H9 (cell line): ENCODE data around the gene GLRX2. TPM values are rescaled to one million over a fixed set of nuclear protein-coding genes. Genes with fewer than 3 reads are reported as not detected.

Source experiments
- DNase-seq: peaks from one replicate; pipeline ENCODE4 v3.0.0-alpha.2; 2017
- H2AFZ ChIP-seq: one replicate; pipeline ENCODE4 v1.6.1; 2013; ENCODE audit warnings: mild to moderate bottlenecking, low read length, control low read depth, moderate library complexity
- H2AK5ac ChIP-seq: 2 replicates; pipeline ENCODE4 v1.6.1; 2013; ENCODE audit warnings: low read length, control low read depth, mixed read lengths; ENCODE audit not compliant: insufficient read length
- H2BK120ac ChIP-seq: one replicate; pipeline ENCODE4 v1.6.1; 2013; ENCODE audit warnings: low read depth, mild to moderate bottlenecking, low read length, control low read depth, inconsistent platforms; ENCODE audit not compliant: poor library complexity, severe bottlenecking
- H2BK12ac ChIP-seq: 2 replicates; pipeline ENCODE4 v1.6.1; 2013; ENCODE audit warnings: low read length, control low read depth, mixed read lengths, low read depth; ENCODE audit not compliant: insufficient read length
- H2BK15ac ChIP-seq: 2 replicates; pipeline ENCODE4 v1.6.1; 2013; ENCODE audit warnings: low read depth, low read length, control low read depth
- H2BK20ac ChIP-seq: one replicate; pipeline ENCODE4 v1.6.1; 2013; ENCODE audit warnings: low read depth, mild to moderate bottlenecking, low read length, control low read depth, inconsistent platforms; ENCODE audit not compliant: poor library complexity, severe bottlenecking
- H2BK5ac ChIP-seq: 2 replicates; pipeline ENCODE4 v1.6.1; 2013; ENCODE audit warnings: low read length, control low read depth, mixed read lengths; ENCODE audit not compliant: insufficient read length
- H3K14ac ChIP-seq: 2 replicates; pipeline ENCODE4 v1.6.1; 2013; ENCODE audit warnings: low read length, control low read depth; ENCODE audit not compliant: insufficient read depth
- H3K18ac ChIP-seq: 2 replicates; pipeline ENCODE4 v1.6.1; 2013; ENCODE audit warnings: low read depth, mild to moderate bottlenecking, mixed read lengths, low read length, control low read depth; ENCODE audit not compliant: insufficient read length
- H3K23ac ChIP-seq: 2 replicates; pipeline ENCODE4 v1.6.1; 2013; ENCODE audit warnings: low read length, control low read depth, mixed read lengths, low read depth; ENCODE audit not compliant: insufficient read length
- H3K23me2 ChIP-seq: 2 replicates; pipeline ENCODE4 v1.6.1; 2013; ENCODE audit warnings: low read depth, mild to moderate bottlenecking, mixed read lengths, low read length, control low read depth; ENCODE audit not compliant: insufficient read length, poor library complexity, severe bottlenecking
- H3K27ac ChIP-seq: 2 replicates; pipeline ENCODE4 v1.5.1; 2013; ENCODE audit warnings: low read length, control low read depth, mixed read lengths, low read depth; ENCODE audit not compliant: insufficient read length
- H3K27me3 ChIP-seq: 2 replicates; pipeline ENCODE4 v1.6.1; 2013; ENCODE audit warnings: low read length, control low read depth, inconsistent platforms; ENCODE audit not compliant: insufficient read depth
- H3K4ac ChIP-seq: 2 replicates; pipeline ENCODE4 v1.6.1; 2013; ENCODE audit warnings: low read depth, mild to moderate bottlenecking, control low read depth, inconsistent platforms, low read length, moderate library complexity
- H3K4me1 ChIP-seq: 2 replicates; pipeline ENCODE4 v1.6.1; 2013; ENCODE audit warnings: low read length, control low read depth, inconsistent platforms; ENCODE audit not compliant: insufficient read depth
- H3K4me2 ChIP-seq: 2 replicates; pipeline ENCODE4 v1.6.1; 2013; ENCODE audit warnings: low read length, control low read depth, mixed read lengths; ENCODE audit not compliant: insufficient read length, insufficient read depth
- H3K56ac ChIP-seq: 2 replicates; pipeline ENCODE4 v1.6.1; 2013; ENCODE audit warnings: low read depth, mild to moderate bottlenecking, mixed read lengths, low read length, control low read depth; ENCODE audit not compliant: insufficient read length
- H3K79me1 ChIP-seq: 2 replicates; pipeline ENCODE4 v1.6.1; 2013; ENCODE audit warnings: low read depth, mild to moderate bottlenecking, moderate library complexity, low read length, control low read depth, inconsistent platforms; ENCODE audit not compliant: insufficient read depth, poor library complexity, severe bottlenecking
- H3K79me2 ChIP-seq: 2 replicates; pipeline ENCODE4 v1.6.1; 2013; ENCODE audit warnings: low read length, control low read depth, inconsistent platforms; ENCODE audit not compliant: insufficient read depth
- H3K9ac ChIP-seq: 2 replicates; pipeline ENCODE4 v1.6.1; 2013; ENCODE audit warnings: low read length, control low read depth, mixed read lengths; ENCODE audit not compliant: insufficient read length; ENCODE audit errors: extremely low read depth
- H3K9me3 ChIP-seq: one replicate; pipeline ENCODE4 v1.6.1; 2013; ENCODE audit warnings: low read depth, low read length, inconsistent platforms; ENCODE audit not compliant: control insufficient read depth
- H3T11ph ChIP-seq: one replicate; pipeline ENCODE4 v1.6.1; 2013; ENCODE audit warnings: mild to moderate bottlenecking, low read length, control low read depth, inconsistent platforms
- H4K20me1 ChIP-seq: one replicate; pipeline ENCODE4 v1.6.1; 2013; ENCODE audit not compliant: control insufficient read depth, insufficient read length, insufficient read depth
- H4K5ac ChIP-seq: 2 replicates; pipeline ENCODE4 v1.6.1; 2013; ENCODE audit warnings: low read depth, mild to moderate bottlenecking, mixed read lengths, low read length, control low read depth; ENCODE audit not compliant: insufficient read length
- H4K8ac ChIP-seq: replicated peaks from 2 replicates; pipeline ENCODE4 v1.6.1; 2013; ENCODE audit warnings: low read length, control low read depth, mixed read lengths, low read depth; ENCODE audit not compliant: insufficient read length
- H4K91ac ChIP-seq: 2 replicates; pipeline ENCODE4 v1.6.1; 2013; ENCODE audit warnings: low read depth, mild to moderate bottlenecking, moderate library complexity, mixed read lengths, low read length, control low read depth; ENCODE audit not compliant: insufficient read length
- H3K27ac Mint-ChIP-seq, 3 experiments: 2 replicates in 2 of 3; 3 replicates in 1 of 3; pipeline ENCODE4 v1.8.0; 2020 to 2021; ENCODE audit warnings: mixed read lengths in 3 of 3, mild to moderate bottlenecking in 1 of 3, moderate library complexity in 1 of 3
- H3K27me3 Mint-ChIP-seq: 2 replicates; pipeline ENCODE4 v1.8.0; 2021; ENCODE audit warnings: low read depth, mild to moderate bottlenecking, moderate library complexity, mixed read lengths
- H3K36me3 Mint-ChIP-seq, 3 experiments: 2 replicates in 2 of 3; 3 replicates in 1 of 3; pipeline ENCODE4 v1.8.0; 2020 to 2021; ENCODE audit warnings: low read depth in 3 of 3, mixed read lengths in 3 of 3; ENCODE audit not compliant: insufficient read depth in 1 of 3
- H3K4me1 Mint-ChIP-seq, 2 experiments: 2 replicates each; pipeline ENCODE4 v1.8.0; 2020; ENCODE audit warnings: mixed read lengths in 2 of 2
- H3K4me3 Mint-ChIP-seq, 2 experiments: 2 replicates in 1 of 2; 3 replicates in 1 of 2; pipeline ENCODE4 v1.8.0; 2020 to 2021; ENCODE audit warnings: mild to moderate bottlenecking in 2 of 2, mixed read lengths in 2 of 2, moderate library complexity in 1 of 2
- H3K9me3 Mint-ChIP-seq, 2 experiments: 2 replicates in 1 of 2; 3 replicates in 1 of 2; pipeline ENCODE4 v1.8.0; 2020; ENCODE audit warnings: mild to moderate bottlenecking in 2 of 2, mixed read lengths in 2 of 2, moderate library complexity in 1 of 2
- CTCF ChIP-seq: fragments of 200-600 bp; sonication (generic); conservative IDR thresholded peaks from 3 replicates; pipeline ENCODE4 v1.8.0; 2021; ENCODE audit warnings: antibody characterized with exemption, mild to moderate bottlenecking
- WGBS: extraction: QIAGEN DNeasy Blood & Tissue Kit; methylation state at CpG from one replicate; pipeline ENCODE4 v1.1.7; 2013; ENCODE audit warnings: missing lambda C conversion rate, low lambda C conversion rate, mixed read lengths; ENCODE audit not compliant: insufficient read length; ENCODE audit errors: extremely low coverage; 5-methylcytosine and 5-hydroxymethylcytosine counted together
- total RNA-seq: library from RNA; stranded (reverse); gene quantifications from 2 replicates; pipeline ENCODE4 v1.2.1, GENCODE V29; 2021

The GLRX2 gene
- total RNA-seq, 1 experiment from 2014 or later, result 10.1 TPM

GRCh38 chr1:193060938-193061337 lies 44.3 kb downstream of the GLRX2 start:
- no peak overlapping the region for H2BK20ac ChIP-seq
- H3K14ac ChIP-seq, result no peak overlapping the region
- no peak overlapping the region for H3K23ac ChIP-seq
- no peaks in the 10 kb centered on the region for H3K9me3 ChIP-seq
- peaks cover 12% of the 10 kb centered on the region for H3K23me2 ChIP-seq
- no CpG with 5 or more reads among the region's 2 CpGs for WGBS
- no peak overlapping the region for H3K27ac ChIP-seq
- no peak overlapping the region for H2BK120ac ChIP-seq
- no peak for TF ChIP-seq CTCF
- DNase-seq, result no peak
- H4K5ac ChIP-seq, result no peak overlapping the region
- H3K4ac ChIP-seq, result no peak overlapping the region
- Mint-ChIP-seq H3K9me3 (peaks cover 2 to 3% of the 10 kb centered on the region in 2 experiments; a peak in 1 of 5 replicates), H3K4me1 (peaks cover 20 to 26% of the 10 kb centered on the region in 2 experiments), H3K27me3 (no peaks in the 10 kb centered on the region), H3K36me3 (peaks cover 0 to 12% (median 6%) of the 10 kb centered on the region in 3 experiments; a peak in 5 of 7 replicates), H3K27ac (no peak overlapping the region), H3K4me3 (peak overlapping the region; percentile 85 to 99)
- no peak overlapping the region for H2BK15ac ChIP-seq
- H3T11ph ChIP-seq, result no peak overlapping the region
- H2AFZ ChIP-seq, result no peak overlapping the region
- H3K4me1 ChIP-seq, result no peaks in the 10 kb centered on the region; the same call in 1 of the 2 replicates
- no peaks in the 10 kb centered on the region for H3K79me1 ChIP-seq
- H3K9ac ChIP-seq, result peak overlapping the region; percentile 94
- no peaks in the 10 kb centered on the region for H3K27me3 ChIP-seq
- H3K56ac ChIP-seq, result no peak overlapping the region
- no peak overlapping the region for H4K8ac ChIP-seq
- H2BK5ac ChIP-seq, result no peak overlapping the region
- peaks cover 27% of the 10 kb centered on the region; the same call in 1 of the 2 replicates for H3K79me2 ChIP-seq
- H2BK12ac ChIP-seq, result no peak overlapping the region
- H3K4me2 ChIP-seq, result peak overlapping the region; percentile 95
- no peak overlapping the region for H4K91ac ChIP-seq
- no peak overlapping the region for H2AK5ac ChIP-seq
- H3K18ac ChIP-seq, result no peak overlapping the region
- no peaks in the 10 kb centered on the region for H4K20me1 ChIP-seq
